Measurements from ENCODE around the gene VRK1. TPM values are rescaled to one million over a fixed set of nuclear protein-coding genes. Genes with fewer than 3 reads are reported as not detected.

VRK1 gene
- total RNA-seq, 1 donor from 2014 or later: 30.2 TPM

DNA sequence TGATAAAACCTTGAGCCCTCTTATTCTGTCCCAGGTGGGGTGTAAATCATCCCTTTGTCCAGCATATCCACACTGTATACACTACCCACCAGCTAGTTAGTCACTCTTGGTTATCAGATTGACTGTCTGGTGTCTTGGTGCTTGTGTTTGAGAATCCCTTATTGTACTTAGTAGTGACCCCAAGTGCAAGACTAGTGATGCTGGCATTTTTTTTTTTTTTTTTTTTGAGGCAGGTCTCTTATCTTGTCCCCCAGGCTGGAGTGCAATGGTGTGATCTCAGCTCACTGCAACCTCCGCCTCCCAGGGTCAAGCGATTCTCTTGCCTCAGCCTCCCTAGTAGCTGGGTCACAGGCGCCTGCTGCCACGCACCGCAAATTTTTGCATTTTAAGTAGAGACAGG is 5.8 kb downstream of the VRK1 start:
- Mint-ChIP-seq H3K9me3 (no peaks in the 10 kb centered on the region), H3K27ac (no peak overlapping the region), H3K4me3 (no peak overlapping the region), H3K27me3 (no peaks in the 10 kb centered on the region), H3K4me1 (peaks cover 51% of the 10 kb centered on the region), H3K36me3 (ENCODE audit: low read depth) (no peaks in the 10 kb centered on the region)
- DNase-seq (no peak), ATAC-seq (ENCODE audit: low read depth) (no peak)
- intact Hi-C loops (cut with micrococcal nuclease): no loop called here
- POLR2A ChIA-PET: no interaction called here
- CTCF ChIA-PET: no interaction called here
- TF ChIP-seq, protein P1, sequence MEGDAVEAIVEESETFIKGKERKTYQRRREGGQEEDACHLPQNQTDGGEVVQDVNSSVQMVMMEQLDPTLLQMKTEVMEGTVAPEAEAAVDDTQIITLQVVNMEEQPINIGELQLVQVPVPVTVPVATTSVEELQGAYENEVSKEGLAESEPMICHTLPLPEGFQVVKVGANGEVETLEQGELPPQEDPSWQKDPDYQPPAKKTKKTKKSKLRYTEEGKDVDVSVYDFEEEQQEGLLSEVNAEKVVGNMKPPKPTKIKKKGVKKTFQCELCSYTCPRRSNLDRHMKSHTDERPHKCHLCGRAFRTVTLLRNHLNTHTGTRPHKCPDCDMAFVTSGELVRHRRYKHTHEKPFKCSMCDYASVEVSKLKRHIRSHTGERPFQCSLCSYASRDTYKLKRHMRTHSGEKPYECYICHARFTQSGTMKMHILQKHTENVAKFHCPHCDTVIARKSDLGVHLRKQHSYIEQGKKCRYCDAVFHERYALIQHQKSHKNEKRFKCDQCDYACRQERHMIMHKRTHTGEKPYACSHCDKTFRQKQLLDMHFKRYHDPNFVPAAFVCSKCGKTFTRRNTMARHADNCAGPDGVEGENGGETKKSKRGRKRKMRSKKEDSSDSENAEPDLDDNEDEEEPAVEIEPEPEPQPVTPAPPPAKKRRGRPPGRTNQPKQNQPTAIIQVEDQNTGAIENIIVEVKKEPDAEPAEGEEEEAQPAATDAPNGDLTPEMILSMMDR (IDR thresholded peaks at IDR 0.05): no peak

DNA sequence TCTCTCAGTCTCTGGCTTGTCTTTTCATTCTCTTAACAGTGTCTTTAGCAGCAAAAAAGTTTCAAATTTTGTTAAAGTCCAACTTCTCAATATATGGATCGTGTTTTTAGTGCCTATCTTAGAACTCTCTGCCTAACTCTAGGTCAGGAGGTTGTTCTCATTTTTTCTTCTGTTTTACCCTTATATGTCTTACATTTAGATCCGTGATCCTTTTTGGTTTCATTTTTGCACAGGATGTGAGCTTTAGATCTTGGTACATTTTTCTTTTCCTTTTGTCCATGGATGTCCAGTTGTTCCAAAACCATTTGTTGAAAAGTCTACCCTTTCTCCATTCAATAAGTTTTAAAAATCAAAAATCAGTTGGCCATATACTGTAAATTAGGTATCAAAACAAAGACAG is 6.8 kb downstream of the VRK1 start:
- Mint-ChIP-seq H3K27ac (no peak overlapping the region), H3K4me1 (peaks cover 41% of the 10 kb centered on the region), H3K27me3 (no peaks in the 10 kb centered on the region), H3K9me3 (no peaks in the 10 kb centered on the region), H3K4me3 (no peak overlapping the region), H3K36me3 (ENCODE audit: low read depth) (peaks cover 2% of the 10 kb centered on the region)
- intact Hi-C loops (cut with micrococcal nuclease): no loop called here
- ChIA-PET CTCF (no interaction called here), POLR2A (no interaction called here)
- DNase-seq: no peak
- TF ChIP-seq, protein P1 (IDR thresholded peaks at IDR 0.05): no peak
- no peak for ATAC-seq (ENCODE audit: low read depth)

DNA sequence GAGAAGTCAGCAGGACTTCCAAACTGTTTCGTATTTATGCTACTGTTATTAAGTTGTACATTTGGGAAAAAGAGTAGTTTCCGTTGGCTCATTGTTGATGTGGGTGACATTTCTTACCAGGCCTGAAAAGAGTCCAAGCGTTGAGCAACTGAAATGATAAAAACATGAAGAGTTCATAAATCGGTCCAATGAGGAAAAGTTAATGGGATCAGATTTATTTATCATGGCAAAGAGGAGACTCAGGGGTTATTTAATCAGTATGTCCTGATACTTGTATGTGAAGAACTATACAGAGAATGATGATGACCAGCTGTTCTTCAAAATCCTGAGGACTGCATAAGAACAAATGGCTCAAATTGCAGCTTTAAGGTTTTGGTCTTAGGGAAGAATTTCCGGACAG is 7.7 kb downstream of the VRK1 start:
- ATAC-seq (ENCODE audit: low read depth) (no peak), DNase-seq (no peak)
- H3K27ac Mint-ChIP-seq: no peak overlapping the region
- H3K27me3 Mint-ChIP-seq: no peaks in the 10 kb centered on the region
- intact Hi-C loops (cut with micrococcal nuclease): no loop called here
- peaks cover 36% of the 10 kb centered on the region for H3K4me1 Mint-ChIP-seq
- TF ChIP-seq, protein P1 (IDR thresholded peaks at IDR 0.05): no peak
- H3K4me3 Mint-ChIP-seq: no peak overlapping the region
- ChIA-PET POLR2A (no interaction called here), CTCF (no interaction called here)
- H3K9me3 Mint-ChIP-seq: no peaks in the 10 kb centered on the region
- H3K36me3 Mint-ChIP-seq (ENCODE audit: low read depth): peaks cover 2% of the 10 kb centered on the region

DNA sequence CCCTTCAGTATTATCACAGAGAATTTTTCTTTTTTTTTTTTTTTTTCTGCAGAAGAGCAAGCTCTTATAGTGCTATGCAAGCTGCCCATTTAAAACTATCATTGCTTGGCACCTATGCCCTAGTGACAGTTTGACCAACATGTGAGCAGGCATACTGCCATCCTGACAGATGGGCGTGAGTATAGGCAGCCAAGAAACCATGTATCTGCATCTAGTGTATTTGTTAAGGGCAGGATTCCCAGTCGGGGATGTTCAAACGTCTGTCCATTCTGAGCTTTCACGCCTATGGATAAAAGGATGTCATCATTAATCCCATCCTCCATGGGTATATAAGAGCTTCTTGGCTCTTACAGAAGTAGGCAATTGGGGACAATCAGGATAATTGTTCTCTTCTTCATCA is 8.8 kb downstream of the VRK1 start:
- ATAC-seq (ENCODE audit: low read depth): no peak
- DNase-seq: no peak
- ChIA-PET POLR2A (no interaction called here), CTCF (no interaction called here)
- Mint-ChIP-seq H3K4me3 (no peak overlapping the region), H3K9me3 (no peaks in the 10 kb centered on the region), H3K36me3 (ENCODE audit: low read depth) (peaks cover 2% of the 10 kb centered on the region), H3K4me1 (peaks cover 33% of the 10 kb centered on the region), H3K27me3 (no peaks in the 10 kb centered on the region), H3K27ac (no peak overlapping the region)
- intact Hi-C loops (cut with micrococcal nuclease): no loop called here
- TF ChIP-seq, protein P1 (IDR thresholded peaks at IDR 0.05): no peak

DNA sequence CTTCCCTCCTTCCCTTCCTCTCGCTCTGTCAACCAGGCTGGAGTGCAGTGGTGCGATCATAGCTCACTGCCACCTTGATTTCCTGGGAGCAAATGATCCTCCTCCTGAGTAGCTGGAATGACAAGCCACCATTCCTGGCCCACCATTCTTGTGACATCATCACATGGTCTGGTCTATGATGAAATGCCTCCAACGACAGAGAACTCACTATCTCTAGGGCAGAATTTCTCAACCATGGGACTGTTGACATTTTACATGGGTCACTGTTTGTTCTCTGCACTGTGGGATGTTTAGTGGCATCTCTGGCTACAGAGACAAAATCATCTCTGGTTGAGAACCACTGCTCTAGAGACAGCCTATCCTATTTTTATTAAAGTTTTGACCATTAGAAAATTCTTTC is 9.7 kb downstream of the VRK1 start:
- Mint-ChIP-seq H3K27me3 (no peaks in the 10 kb centered on the region), H3K4me1 (peaks cover 40% of the 10 kb centered on the region), H3K27ac (no peak overlapping the region), H3K4me3 (no peak overlapping the region), H3K36me3 (ENCODE audit: low read depth) (peaks cover 2% of the 10 kb centered on the region), H3K9me3 (no peaks in the 10 kb centered on the region)
- ChIA-PET POLR2A (interaction anchor here (1.0 kb wide), 1 partner anchor 10 kb away, joined by 3 read pairs; the partner anchor contains the start of gene VRK1), CTCF (no interaction called here)
- ATAC-seq (ENCODE audit: low read depth) (no peak), DNase-seq (no peak)
- TF ChIP-seq, protein P1 (IDR thresholded peaks at IDR 0.05): no peak
- intact Hi-C loops (cut with micrococcal nuclease): no loop called here
